ENCODE measurements around the gene PDE10A. TPM values are rescaled to one million over a fixed set of nuclear protein-coding genes. Genes with fewer than 3 reads are reported as not detected.

Gene PDE10A
- total RNA-seq, 1 experiment from 2014 or later: 3.1 TPM

DNA sequence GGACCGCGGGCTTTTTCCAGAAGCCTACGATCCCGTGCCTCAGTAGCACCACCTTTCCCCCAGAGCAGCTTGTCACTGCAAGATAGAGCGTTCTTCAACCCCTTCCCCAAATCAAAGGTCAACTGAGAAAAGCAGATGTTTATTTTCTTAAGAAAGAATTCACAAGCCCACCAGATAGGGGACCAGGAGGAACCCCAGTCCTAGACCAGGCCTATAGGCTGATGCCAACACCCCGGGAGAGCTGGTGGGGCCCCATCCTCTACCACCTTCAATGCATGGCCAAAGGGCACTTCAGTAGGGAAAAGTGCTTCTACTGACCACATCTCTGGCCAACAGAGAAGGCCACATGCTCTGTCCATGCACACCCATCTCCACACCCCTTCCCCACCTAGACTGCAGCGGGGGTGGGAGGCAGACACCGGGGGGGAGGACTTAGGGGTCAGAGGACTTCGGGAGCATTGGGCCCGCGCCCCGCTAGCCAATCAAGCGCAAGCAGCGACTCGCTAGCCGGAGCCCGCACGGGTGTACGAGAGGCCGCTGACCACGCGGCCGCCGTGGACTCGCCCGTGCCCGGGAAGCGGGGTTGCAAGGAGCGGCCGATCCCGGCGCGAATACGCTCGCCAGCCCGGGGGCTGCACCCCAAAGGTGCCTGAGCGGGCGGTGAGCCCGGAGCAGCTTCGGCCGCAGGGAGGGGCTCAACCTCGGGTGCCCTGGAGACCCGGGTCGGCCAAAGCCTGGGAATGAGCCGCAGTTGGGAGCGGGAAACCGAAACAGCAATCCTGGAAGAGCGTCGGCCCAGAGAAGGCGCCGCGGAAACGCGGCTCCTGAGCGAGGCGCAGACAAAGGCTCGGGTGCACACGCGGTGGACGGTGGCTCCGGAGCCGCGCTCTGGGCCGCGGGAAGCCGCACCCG, 2.8 kb downstream of the PDE10A start (continued):
- TF ChIP-seq FOXK1 (CRISPR knock-in tag; IDR thresholded peaks at IDR 0.05): peak; percentile 43; the same call in 1 of the 2 replicates
- 0 out of 2 replicates have a peak, but pooled peaks have one; percentile 39 for TF ChIP-seq FOXP1 (CRISPR knock-in tag; IDR thresholded peaks at IDR 0.05; ENCODE audit: borderline replicate concordance)

DNA sequence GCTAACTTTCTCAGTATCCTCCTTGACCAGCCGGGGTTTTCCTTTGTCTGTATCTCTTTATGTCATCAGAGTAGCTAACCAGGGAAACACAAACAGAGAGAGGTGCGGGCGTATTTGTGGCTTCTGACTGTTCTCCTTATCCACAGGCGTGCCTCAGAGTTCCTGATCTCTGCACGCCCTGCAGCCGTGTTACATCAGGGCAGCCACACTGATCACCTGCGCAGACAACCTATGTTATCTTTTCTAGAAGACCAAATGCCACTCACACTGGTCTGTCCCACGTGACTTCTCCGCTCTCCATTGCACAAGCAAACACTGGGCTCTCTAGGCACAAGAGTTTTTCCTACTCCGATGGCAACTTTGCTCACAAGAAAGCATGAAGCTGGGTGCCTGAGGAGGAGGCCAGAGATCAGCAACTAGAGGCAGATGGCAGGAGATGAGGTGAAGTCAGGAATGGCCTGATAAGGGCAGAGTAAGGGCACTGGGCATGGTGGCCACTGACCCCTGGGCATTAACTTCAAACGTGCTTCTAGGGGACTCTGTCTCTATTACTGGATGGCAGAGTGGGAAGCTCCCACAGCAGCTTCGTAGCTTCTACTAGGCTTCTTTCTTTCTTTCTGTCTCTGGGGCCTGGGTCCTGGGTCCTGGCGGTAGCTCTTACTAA, 4.5 kb downstream of the PDE10A start:
- Mint-ChIP-seq H3K9me3 (no peaks in the 10 kb centered on the region), H3K4me1 (peaks cover 9% of the 10 kb centered on the region), H3K4me3 (no peak overlapping the region), H3K27me3 (ENCODE audit: low read depth) (peaks cover 51% of the 10 kb centered on the region), H3K36me3 (no peaks in the 10 kb centered on the region), H3K27ac (no peak overlapping the region)
- ATAC-seq (no peak), DNase-seq (ENCODE audit: low spot score) (no peak)
- ChIA-PET POLR2A (interaction anchor here (0.6 kb wide), 1 partner anchor 723 kb away, joined by 3 read pairs; no protein-coding TSS in a partner anchor), CTCF (interaction anchor here (1.4 to 2.1 kb wide), 2 partner anchors 22 to 219 kb away, joined by 4 to 5 read pairs; no protein-coding TSS in a partner anchor)
- TF ChIP-seq CBFB (CRISPR knock-in tag; IDR thresholded peaks at IDR 0.05; ENCODE audit: low read depth): no peak
- TF ChIP-seq GABPB1 (CRISPR knock-in tag; IDR thresholded peaks at IDR 0.05): no peak
- TF ChIP-seq GTF2I (CRISPR knock-in tag; conservative IDR thresholded peaks at IDR 0.05): no peak
- TF ChIP-seq, protein P1, sequence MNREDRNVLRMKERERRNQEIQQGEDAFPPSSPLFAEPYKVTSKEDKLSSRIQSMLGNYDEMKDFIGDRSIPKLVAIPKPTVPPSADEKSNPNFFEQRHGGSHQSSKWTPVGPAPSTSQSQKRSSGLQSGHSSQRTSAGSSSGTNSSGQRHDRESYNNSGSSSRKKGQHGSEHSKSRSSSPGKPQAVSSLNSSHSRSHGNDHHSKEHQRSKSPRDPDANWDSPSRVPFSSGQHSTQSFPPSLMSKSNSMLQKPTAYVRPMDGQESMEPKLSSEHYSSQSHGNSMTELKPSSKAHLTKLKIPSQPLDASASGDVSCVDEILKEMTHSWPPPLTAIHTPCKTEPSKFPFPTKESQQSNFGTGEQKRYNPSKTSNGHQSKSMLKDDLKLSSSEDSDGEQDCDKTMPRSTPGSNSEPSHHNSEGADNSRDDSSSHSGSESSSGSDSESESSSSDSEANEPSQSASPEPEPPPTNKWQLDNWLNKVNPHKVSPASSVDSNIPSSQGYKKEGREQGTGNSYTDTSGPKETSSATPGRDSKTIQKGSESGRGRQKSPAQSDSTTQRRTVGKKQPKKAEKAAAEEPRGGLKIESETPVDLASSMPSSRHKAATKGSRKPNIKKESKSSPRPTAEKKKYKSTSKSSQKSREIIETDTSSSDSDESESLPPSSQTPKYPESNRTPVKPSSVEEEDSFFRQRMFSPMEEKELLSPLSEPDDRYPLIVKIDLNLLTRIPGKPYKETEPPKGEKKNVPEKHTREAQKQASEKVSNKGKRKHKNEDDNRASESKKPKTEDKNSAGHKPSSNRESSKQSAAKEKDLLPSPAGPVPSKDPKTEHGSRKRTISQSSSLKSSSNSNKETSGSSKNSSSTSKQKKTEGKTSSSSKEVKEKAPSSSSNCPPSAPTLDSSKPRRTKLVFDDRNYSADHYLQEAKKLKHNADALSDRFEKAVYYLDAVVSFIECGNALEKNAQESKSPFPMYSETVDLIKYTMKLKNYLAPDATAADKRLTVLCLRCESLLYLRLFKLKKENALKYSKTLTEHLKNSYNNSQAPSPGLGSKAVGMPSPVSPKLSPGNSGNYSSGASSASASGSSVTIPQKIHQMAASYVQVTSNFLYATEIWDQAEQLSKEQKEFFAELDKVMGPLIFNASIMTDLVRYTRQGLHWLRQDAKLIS (CRISPR knock-in tag; IDR thresholded peaks at IDR 0.05; ENCODE audit: borderline replicate concordance): no peak
- TF ChIP-seq, protein P2, sequence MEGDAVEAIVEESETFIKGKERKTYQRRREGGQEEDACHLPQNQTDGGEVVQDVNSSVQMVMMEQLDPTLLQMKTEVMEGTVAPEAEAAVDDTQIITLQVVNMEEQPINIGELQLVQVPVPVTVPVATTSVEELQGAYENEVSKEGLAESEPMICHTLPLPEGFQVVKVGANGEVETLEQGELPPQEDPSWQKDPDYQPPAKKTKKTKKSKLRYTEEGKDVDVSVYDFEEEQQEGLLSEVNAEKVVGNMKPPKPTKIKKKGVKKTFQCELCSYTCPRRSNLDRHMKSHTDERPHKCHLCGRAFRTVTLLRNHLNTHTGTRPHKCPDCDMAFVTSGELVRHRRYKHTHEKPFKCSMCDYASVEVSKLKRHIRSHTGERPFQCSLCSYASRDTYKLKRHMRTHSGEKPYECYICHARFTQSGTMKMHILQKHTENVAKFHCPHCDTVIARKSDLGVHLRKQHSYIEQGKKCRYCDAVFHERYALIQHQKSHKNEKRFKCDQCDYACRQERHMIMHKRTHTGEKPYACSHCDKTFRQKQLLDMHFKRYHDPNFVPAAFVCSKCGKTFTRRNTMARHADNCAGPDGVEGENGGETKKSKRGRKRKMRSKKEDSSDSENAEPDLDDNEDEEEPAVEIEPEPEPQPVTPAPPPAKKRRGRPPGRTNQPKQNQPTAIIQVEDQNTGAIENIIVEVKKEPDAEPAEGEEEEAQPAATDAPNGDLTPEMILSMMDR (IDR thresholded peaks at IDR 0.05): no peak
- TF ChIP-seq, protein P3, sequence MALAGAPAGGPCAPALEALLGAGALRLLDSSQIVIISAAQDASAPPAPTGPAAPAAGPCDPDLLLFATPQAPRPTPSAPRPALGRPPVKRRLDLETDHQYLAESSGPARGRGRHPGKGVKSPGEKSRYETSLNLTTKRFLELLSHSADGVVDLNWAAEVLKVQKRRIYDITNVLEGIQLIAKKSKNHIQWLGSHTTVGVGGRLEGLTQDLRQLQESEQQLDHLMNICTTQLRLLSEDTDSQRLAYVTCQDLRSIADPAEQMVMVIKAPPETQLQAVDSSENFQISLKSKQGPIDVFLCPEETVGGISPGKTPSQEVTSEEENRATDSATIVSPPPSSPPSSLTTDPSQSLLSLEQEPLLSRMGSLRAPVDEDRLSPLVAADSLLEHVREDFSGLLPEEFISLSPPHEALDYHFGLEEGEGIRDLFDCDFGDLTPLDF (CRISPR knock-in tag; IDR thresholded peaks at IDR 0.05): no peak
- no peak for TF ChIP-seq TP53 (CRISPR knock-in tag; IDR thresholded peaks at IDR 0.05)
- TF ChIP-seq, protein P4, sequence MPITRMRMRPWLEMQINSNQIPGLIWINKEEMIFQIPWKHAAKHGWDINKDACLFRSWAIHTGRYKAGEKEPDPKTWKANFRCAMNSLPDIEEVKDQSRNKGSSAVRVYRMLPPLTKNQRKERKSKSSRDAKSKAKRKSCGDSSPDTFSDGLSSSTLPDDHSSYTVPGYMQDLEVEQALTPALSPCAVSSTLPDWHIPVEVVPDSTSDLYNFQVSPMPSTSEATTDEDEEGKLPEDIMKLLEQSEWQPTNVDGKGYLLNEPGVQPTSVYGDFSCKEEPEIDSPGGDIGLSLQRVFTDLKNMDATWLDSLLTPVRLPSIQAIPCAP (CRISPR knock-in tag; IDR thresholded peaks at IDR 0.05): no peak
- TF ChIP-seq, protein P5, sequence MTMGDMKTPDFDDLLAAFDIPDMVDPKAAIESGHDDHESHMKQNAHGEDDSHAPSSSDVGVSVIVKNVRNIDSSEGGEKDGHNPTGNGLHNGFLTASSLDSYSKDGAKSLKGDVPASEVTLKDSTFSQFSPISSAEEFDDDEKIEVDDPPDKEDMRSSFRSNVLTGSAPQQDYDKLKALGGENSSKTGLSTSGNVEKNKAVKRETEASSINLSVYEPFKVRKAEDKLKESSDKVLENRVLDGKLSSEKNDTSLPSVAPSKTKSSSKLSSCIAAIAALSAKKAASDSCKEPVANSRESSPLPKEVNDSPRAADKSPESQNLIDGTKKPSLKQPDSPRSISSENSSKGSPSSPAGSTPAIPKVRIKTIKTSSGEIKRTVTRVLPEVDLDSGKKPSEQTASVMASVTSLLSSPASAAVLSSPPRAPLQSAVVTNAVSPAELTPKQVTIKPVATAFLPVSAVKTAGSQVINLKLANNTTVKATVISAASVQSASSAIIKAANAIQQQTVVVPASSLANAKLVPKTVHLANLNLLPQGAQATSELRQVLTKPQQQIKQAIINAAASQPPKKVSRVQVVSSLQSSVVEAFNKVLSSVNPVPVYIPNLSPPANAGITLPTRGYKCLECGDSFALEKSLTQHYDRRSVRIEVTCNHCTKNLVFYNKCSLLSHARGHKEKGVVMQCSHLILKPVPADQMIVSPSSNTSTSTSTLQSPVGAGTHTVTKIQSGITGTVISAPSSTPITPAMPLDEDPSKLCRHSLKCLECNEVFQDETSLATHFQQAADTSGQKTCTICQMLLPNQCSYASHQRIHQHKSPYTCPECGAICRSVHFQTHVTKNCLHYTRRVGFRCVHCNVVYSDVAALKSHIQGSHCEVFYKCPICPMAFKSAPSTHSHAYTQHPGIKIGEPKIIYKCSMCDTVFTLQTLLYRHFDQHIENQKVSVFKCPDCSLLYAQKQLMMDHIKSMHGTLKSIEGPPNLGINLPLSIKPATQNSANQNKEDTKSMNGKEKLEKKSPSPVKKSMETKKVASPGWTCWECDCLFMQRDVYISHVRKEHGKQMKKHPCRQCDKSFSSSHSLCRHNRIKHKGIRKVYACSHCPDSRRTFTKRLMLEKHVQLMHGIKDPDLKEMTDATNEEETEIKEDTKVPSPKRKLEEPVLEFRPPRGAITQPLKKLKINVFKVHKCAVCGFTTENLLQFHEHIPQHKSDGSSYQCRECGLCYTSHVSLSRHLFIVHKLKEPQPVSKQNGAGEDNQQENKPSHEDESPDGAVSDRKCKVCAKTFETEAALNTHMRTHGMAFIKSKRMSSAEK (CRISPR knock-in tag; IDR thresholded peaks at IDR 0.05; ENCODE audit: borderline replicate concordance): no peak
- TF ChIP-seq NFE2L1 (CRISPR knock-in tag; IDR thresholded peaks at IDR 0.05): no peak
- TF ChIP-seq, protein P6, sequence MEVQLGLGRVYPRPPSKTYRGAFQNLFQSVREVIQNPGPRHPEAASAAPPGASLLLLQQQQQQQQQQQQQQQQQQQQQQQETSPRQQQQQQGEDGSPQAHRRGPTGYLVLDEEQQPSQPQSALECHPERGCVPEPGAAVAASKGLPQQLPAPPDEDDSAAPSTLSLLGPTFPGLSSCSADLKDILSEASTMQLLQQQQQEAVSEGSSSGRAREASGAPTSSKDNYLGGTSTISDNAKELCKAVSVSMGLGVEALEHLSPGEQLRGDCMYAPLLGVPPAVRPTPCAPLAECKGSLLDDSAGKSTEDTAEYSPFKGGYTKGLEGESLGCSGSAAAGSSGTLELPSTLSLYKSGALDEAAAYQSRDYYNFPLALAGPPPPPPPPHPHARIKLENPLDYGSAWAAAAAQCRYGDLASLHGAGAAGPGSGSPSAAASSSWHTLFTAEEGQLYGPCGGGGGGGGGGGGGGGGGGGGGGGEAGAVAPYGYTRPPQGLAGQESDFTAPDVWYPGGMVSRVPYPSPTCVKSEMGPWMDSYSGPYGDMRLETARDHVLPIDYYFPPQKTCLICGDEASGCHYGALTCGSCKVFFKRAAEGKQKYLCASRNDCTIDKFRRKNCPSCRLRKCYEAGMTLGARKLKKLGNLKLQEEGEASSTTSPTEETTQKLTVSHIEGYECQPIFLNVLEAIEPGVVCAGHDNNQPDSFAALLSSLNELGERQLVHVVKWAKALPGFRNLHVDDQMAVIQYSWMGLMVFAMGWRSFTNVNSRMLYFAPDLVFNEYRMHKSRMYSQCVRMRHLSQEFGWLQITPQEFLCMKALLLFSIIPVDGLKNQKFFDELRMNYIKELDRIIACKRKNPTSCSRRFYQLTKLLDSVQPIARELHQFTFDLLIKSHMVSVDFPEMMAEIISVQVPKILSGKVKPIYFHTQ (CRISPR knock-in tag; IDR thresholded peaks at IDR 0.05): no peak
- TF ChIP-seq ZNF232 (CRISPR knock-in tag; IDR thresholded peaks at IDR 0.05): no peak
- no peak for TF ChIP-seq NFYB (CRISPR knock-in tag; conservative IDR thresholded peaks at IDR 0.05; ENCODE audit: low read depth)
- no peak for TF ChIP-seq NFATC4 (CRISPR knock-in tag; IDR thresholded peaks at IDR 0.05)

All from WTC11 (cell line).